ENCODE data around the gene LMAN1L. TPM values are rescaled to one million over a fixed set of nuclear protein-coding genes. Genes with fewer than 3 reads are reported as not detected.

The LMAN1L gene
- total RNA-seq, 6 experiments from 2014 or later = not detected

- Histone ChIP-seq H3K36me3 (peaks cover 0 to 30% (median 4%) of the 10 kb centered on the region in 4 donors), H3K9me3 (no peaks in the 10 kb centered on the region), H3K4me3 (no peak overlapping the region), H3K27me3 (no peaks in the 10 kb centered on the region), H3K4me1 (peaks cover 0 to 23% (median 7%) of the 10 kb centered on the region in 4 donors), H3K27ac (no peak overlapping the region)
- ATAC-seq (no peak), DNase-seq (no peak)
- WGBS (ENCODE audit: insufficient coverage, low coverage, low lambda C conversion rate, missing lambda C conversion rate) = 20% methylated on average over 2 of the region's 5 CpGs
- intact Hi-C loops (cut with DNase I) = no loop called here
- TF ChIP-seq POLR2A (IDR thresholded peaks at IDR 0.05) (no peak), CTCF (IDR thresholded peaks at IDR 0.05) (no peak)
Measured at GRCh38 chr15:74845208-74845568, 32.6 kb downstream of the LMAN1L start.

- TF ChIP-seq CTCF (IDR thresholded peaks at IDR 0.05) (no peak), POLR2A (IDR thresholded peaks at IDR 0.05) (no peak)
- peaks cover 0 to 33% (median 5%) of the 10 kb centered on the region in 4 donors for H3K36me3 ChIP-seq
- peaks cover 0 to 23% (median 7%) of the 10 kb centered on the region in 4 donors for H3K4me1 ChIP-seq
- no peak overlapping the region for H3K4me3 ChIP-seq
- no peaks in the 10 kb centered on the region for H3K27me3 ChIP-seq
- no peak overlapping the region for H3K27ac ChIP-seq
- intact Hi-C loops (cut with DNase I) = no loop called here
- H3K9me3 ChIP-seq = no peaks in the 10 kb centered on the region
- DNase-seq (no peak), ATAC-seq (no peak)
- 100% methylated on average over 1 of the region's 4 CpGs for WGBS (ENCODE audit: insufficient coverage, low coverage, low lambda C conversion rate, missing lambda C conversion rate)
Measured at GRCh38 chr15:74845581-74845980, 32.9 kb downstream of the LMAN1L start.

- peaks cover 0 to 52% (median 9%) of the 10 kb centered on the region in 4 donors for H3K36me3 ChIP-seq
- H3K9me3 ChIP-seq = no peaks in the 10 kb centered on the region
- H3K27me3 ChIP-seq = no peaks in the 10 kb centered on the region
- TF ChIP-seq CTCF (IDR thresholded peaks at IDR 0.05) = no peak
- TF ChIP-seq POLR2A (IDR thresholded peaks at IDR 0.05) = no peak
- DNase-seq = peak in 1 of 3 donors; percentile 69
- no peak overlapping the region for H3K4me3 ChIP-seq
- H3K4me1 ChIP-seq = peaks cover 0 to 18% (median 5%) of the 10 kb centered on the region in 4 donors
- peak in 2 of 4 donors; percentile 24 to 43 for ATAC-seq
- WGBS (ENCODE audit: insufficient coverage, low coverage, low lambda C conversion rate, missing lambda C conversion rate) = no CpG with 5 or more reads among the region's 3 CpGs
- no peak overlapping the region for H3K27ac ChIP-seq
- intact Hi-C loops (cut with DNase I) = no loop called here
Measured at GRCh38 chr15:74847432-74847831, 34.8 kb downstream of the LMAN1L start.

- intact Hi-C loops (cut with DNase I) = no loop called here
- peaks cover 0 to 65% (median 18%) of the 10 kb centered on the region in 4 donors for H3K36me3 ChIP-seq
- H3K4me3 ChIP-seq = no peak overlapping the region
- H3K27me3 ChIP-seq = no peaks in the 10 kb centered on the region
- H3K27ac ChIP-seq = no peak overlapping the region
- DNase-seq (no peak), ATAC-seq (peak in 2 of 4 donors; percentile 11 to 43)
- no peaks in the 10 kb centered on the region for H3K9me3 ChIP-seq
- peaks cover 0 to 10% (median 2%) of the 10 kb centered on the region in 4 donors for H3K4me1 ChIP-seq
- no peak for TF ChIP-seq POLR2A (IDR thresholded peaks at IDR 0.05)
- no peak for TF ChIP-seq CTCF (IDR thresholded peaks at IDR 0.05)
- no CpG with 5 or more reads among the region's 4 CpGs for WGBS (ENCODE audit: insufficient coverage, low coverage, low lambda C conversion rate, missing lambda C conversion rate)
Measured at GRCh38 chr15:74850393-74850792, 37.8 kb downstream of the LMAN1L start.

- peaks cover 0 to 13% (median 2%) of the 10 kb centered on the region in 4 donors for H3K4me1 ChIP-seq
- peaks cover 0 to 59% (median 18%) of the 10 kb centered on the region in 4 donors for H3K36me3 ChIP-seq
- ATAC-seq = no peak
- no peak for DNase-seq
- no CpG with 5 or more reads among the region's 7 CpGs for WGBS (ENCODE audit: insufficient coverage, low coverage, low lambda C conversion rate, missing lambda C conversion rate)
- no peaks in the 10 kb centered on the region for H3K27me3 ChIP-seq
- intact Hi-C loops (cut with DNase I) = no loop called here
- no peak for TF ChIP-seq POLR2A (IDR thresholded peaks at IDR 0.05)
- TF ChIP-seq CTCF (IDR thresholded peaks at IDR 0.05) = no peak
- H3K4me3 ChIP-seq = no peak overlapping the region
- H3K9me3 ChIP-seq = no peaks in the 10 kb centered on the region
- H3K27ac ChIP-seq = no peak overlapping the region
Measured at GRCh38 chr15:74851960-74852359, 39.3 kb downstream of the LMAN1L start.
